ENCODE data around the gene SP4.

SP4 gene

GRCh38 chr7:21408481-21408820 is 19.4 kb upstream of the SP4 start:
- Histone ChIP-seq H3K27me3 (ENCODE audit: insufficient read depth, low read length, poor library complexity) (no peaks in the 10 kb centered on the region), H3K9ac (ENCODE audit: low read length) (no peak overlapping the region), H2BK5ac (ENCODE audit: low read length) (no peak overlapping the region), H3K4me2 (ENCODE audit: low read length) (no peak overlapping the region), H3K4ac (ENCODE audit: low read depth, low read length) (no peak overlapping the region), H3K4me3 (ENCODE audit: low read length) (no peak overlapping the region), H3K79me2 (ENCODE audit: control insufficient read depth, insufficient read depth, low read length) (no peaks in the 10 kb centered on the region), H3K36me3 (ENCODE audit: control insufficient read depth, insufficient read depth, low read length) (no peaks in the 10 kb centered on the region), H2AK5ac (ENCODE audit: low read length) (no peak overlapping the region), H3K79me1 (ENCODE audit: low read length) (no peaks in the 10 kb centered on the region), H2BK15ac (replicated peaks; ENCODE audit: low read depth) (no peak overlapping the region), H4K5ac (ENCODE audit: low read length) (no peak overlapping the region), H3K56ac (ENCODE audit: low read length) (no peak overlapping the region), H3K18ac (ENCODE audit: low read length) (no peak overlapping the region), H4K8ac (ENCODE audit: low read depth, low read length) (no peak overlapping the region), H3K23ac (ENCODE audit: low read length) (no peak overlapping the region), H3K4me1 (ENCODE audit: control insufficient read depth, low read depth, low read length) (peaks cover 2% of the 10 kb centered on the region), H2BK120ac (ENCODE audit: low read depth, low read length) (no peak overlapping the region), H3K27ac (ENCODE audit: low read depth, low read length) (no peak overlapping the region)
- DNase-seq, result no peak
- WGBS (ENCODE audit: extremely low coverage, insufficient coverage, low lambda C conversion rate), result no CpG with 5 or more reads among the region's 3 CpGs

GRCh38 chr7:21412410-21412851 is 15.5 kb upstream of the SP4 start:
- H3K36me3 ChIP-seq (ENCODE audit: control insufficient read depth, insufficient read depth, low read length), result no peaks in the 10 kb centered on the region
- no peak overlapping the region for H3K9ac ChIP-seq (ENCODE audit: low read length)
- DNase-seq, result no peak
- H2BK5ac ChIP-seq (ENCODE audit: low read length), result no peak overlapping the region
- no peak overlapping the region for H2BK15ac ChIP-seq (replicated peaks; ENCODE audit: low read depth)
- H4K8ac ChIP-seq (ENCODE audit: low read depth, low read length), result no peak overlapping the region
- H3K4me1 ChIP-seq (ENCODE audit: control insufficient read depth, low read depth, low read length), result peaks cover 2% of the 10 kb centered on the region
- H3K27ac ChIP-seq (ENCODE audit: low read depth, low read length), result no peak overlapping the region
- H3K4me2 ChIP-seq (ENCODE audit: low read length), result no peak overlapping the region
- H3K56ac ChIP-seq (ENCODE audit: low read length), result no peak overlapping the region
- H3K79me1 ChIP-seq (ENCODE audit: low read length), result no peaks in the 10 kb centered on the region
- H3K4me3 ChIP-seq (ENCODE audit: low read length), result no peak overlapping the region
- no peak overlapping the region for H2BK120ac ChIP-seq (ENCODE audit: low read depth, low read length)
- H3K23ac ChIP-seq (ENCODE audit: low read length), result no peak overlapping the region
- H3K18ac ChIP-seq (ENCODE audit: low read length), result no peak overlapping the region
- no peak overlapping the region for H3K4ac ChIP-seq (ENCODE audit: low read depth, low read length)
- H2AK5ac ChIP-seq (ENCODE audit: low read length), result no peak overlapping the region
- H3K79me2 ChIP-seq (ENCODE audit: control insufficient read depth, insufficient read depth, low read length), result no peaks in the 10 kb centered on the region
- no peak overlapping the region for H4K5ac ChIP-seq (ENCODE audit: low read length)
- no peaks in the 10 kb centered on the region for H3K27me3 ChIP-seq (ENCODE audit: insufficient read depth, low read length, poor library complexity)
- no CpG with 5 or more reads among the region's 1 CpG for WGBS (ENCODE audit: extremely low coverage, insufficient coverage, low lambda C conversion rate)

GRCh38 chr7:21412957-21413356 is 14.9 kb upstream of the SP4 start:
- H3K27me3 ChIP-seq (ENCODE audit: insufficient read depth, low read length, poor library complexity), result no peaks in the 10 kb centered on the region
- no peak overlapping the region for H3K56ac ChIP-seq (ENCODE audit: low read length)
- no peak overlapping the region for H3K23ac ChIP-seq (ENCODE audit: low read length)
- no peak overlapping the region for H4K5ac ChIP-seq (ENCODE audit: low read length)
- no peak overlapping the region for H3K4me2 ChIP-seq (ENCODE audit: low read length)
- no peak overlapping the region for H3K4me3 ChIP-seq (ENCODE audit: low read length)
- H3K4me1 ChIP-seq (ENCODE audit: control insufficient read depth, low read depth, low read length), result peaks cover 2% of the 10 kb centered on the region
- no peak for DNase-seq
- no peak overlapping the region for H3K18ac ChIP-seq (ENCODE audit: low read length)
- no CpG with 5 or more reads among the region's 2 CpGs for WGBS (ENCODE audit: extremely low coverage, insufficient coverage, low lambda C conversion rate)
- H4K8ac ChIP-seq (ENCODE audit: low read depth, low read length), result no peak overlapping the region
- no peak overlapping the region for H3K27ac ChIP-seq (ENCODE audit: low read depth, low read length)
- H2BK15ac ChIP-seq (replicated peaks; ENCODE audit: low read depth), result no peak overlapping the region
- no peak overlapping the region for H2BK120ac ChIP-seq (ENCODE audit: low read depth, low read length)
- H3K9ac ChIP-seq (ENCODE audit: low read length), result no peak overlapping the region
- no peak overlapping the region for H3K4ac ChIP-seq (ENCODE audit: low read depth, low read length)
- no peaks in the 10 kb centered on the region for H3K79me2 ChIP-seq (ENCODE audit: control insufficient read depth, insufficient read depth, low read length)
- H3K36me3 ChIP-seq (ENCODE audit: control insufficient read depth, insufficient read depth, low read length), result no peaks in the 10 kb centered on the region
- H3K79me1 ChIP-seq (ENCODE audit: low read length), result no peaks in the 10 kb centered on the region
- no peak overlapping the region for H2AK5ac ChIP-seq (ENCODE audit: low read length)
- no peak overlapping the region for H2BK5ac ChIP-seq (ENCODE audit: low read length)

GRCh38 chr7:21413502-21413901 is 14.4 kb upstream of the SP4 start:
- H3K23ac ChIP-seq (ENCODE audit: low read length), result no peak overlapping the region
- no peak overlapping the region for H2BK15ac ChIP-seq (replicated peaks; ENCODE audit: low read depth)
- no peaks in the 10 kb centered on the region for H3K79me1 ChIP-seq (ENCODE audit: low read length)
- no peak overlapping the region for H3K9ac ChIP-seq (ENCODE audit: low read length)
- no peak overlapping the region for H3K56ac ChIP-seq (ENCODE audit: low read length)
- no peak overlapping the region for H3K27ac ChIP-seq (ENCODE audit: low read depth, low read length)
- no peak for DNase-seq
- no peak overlapping the region for H4K8ac ChIP-seq (ENCODE audit: low read depth, low read length)
- H3K4me1 ChIP-seq (ENCODE audit: control insufficient read depth, low read depth, low read length), result peaks cover 2% of the 10 kb centered on the region
- H4K5ac ChIP-seq (ENCODE audit: low read length), result no peak overlapping the region
- no peak overlapping the region for H2BK5ac ChIP-seq (ENCODE audit: low read length)
- no peak overlapping the region for H3K4ac ChIP-seq (ENCODE audit: low read depth, low read length)
- H3K18ac ChIP-seq (ENCODE audit: low read length), result no peak overlapping the region
- no peaks in the 10 kb centered on the region for H3K36me3 ChIP-seq (ENCODE audit: control insufficient read depth, insufficient read depth, low read length)
- no peak overlapping the region for H3K4me3 ChIP-seq (ENCODE audit: low read length)
- H2AK5ac ChIP-seq (ENCODE audit: low read length), result no peak overlapping the region
- H3K79me2 ChIP-seq (ENCODE audit: control insufficient read depth, insufficient read depth, low read length), result no peaks in the 10 kb centered on the region
- H3K27me3 ChIP-seq (ENCODE audit: insufficient read depth, low read length, poor library complexity), result no peaks in the 10 kb centered on the region
- no peak overlapping the region for H3K4me2 ChIP-seq (ENCODE audit: low read length)
- no peak overlapping the region for H2BK120ac ChIP-seq (ENCODE audit: low read depth, low read length)

- Histone ChIP-seq H2BK5ac (ENCODE audit: low read length) (no peak overlapping the region), H4K8ac (ENCODE audit: low read depth, low read length) (no peak overlapping the region), H4K5ac (ENCODE audit: low read length) (no peak overlapping the region), H2BK120ac (ENCODE audit: low read depth, low read length) (no peak overlapping the region), H3K4me1 (ENCODE audit: control insufficient read depth, low read depth, low read length) (peaks cover 2% of the 10 kb centered on the region), H3K23ac (ENCODE audit: low read length) (no peak overlapping the region), H3K79me1 (ENCODE audit: low read length) (no peaks in the 10 kb centered on the region), H2AK5ac (ENCODE audit: low read length) (no peak overlapping the region), H3K79me2 (ENCODE audit: control insufficient read depth, insufficient read depth, low read length) (no peaks in the 10 kb centered on the region), H3K56ac (ENCODE audit: low read length) (no peak overlapping the region), H3K18ac (ENCODE audit: low read length) (no peak overlapping the region), H3K4ac (ENCODE audit: low read depth, low read length) (no peak overlapping the region), H3K36me3 (ENCODE audit: control insufficient read depth, insufficient read depth, low read length) (no peaks in the 10 kb centered on the region), H3K4me3 (ENCODE audit: low read length) (no peak overlapping the region), H3K4me2 (ENCODE audit: low read length) (no peak overlapping the region), H3K27ac (ENCODE audit: low read depth, low read length) (no peak overlapping the region), H2BK15ac (replicated peaks; ENCODE audit: low read depth) (no peak overlapping the region), H3K27me3 (ENCODE audit: insufficient read depth, low read length, poor library complexity) (no peaks in the 10 kb centered on the region), H3K9ac (ENCODE audit: low read length) (no peak overlapping the region)
- WGBS (ENCODE audit: extremely low coverage, insufficient coverage, low lambda C conversion rate), result 100% methylated on average over 1 of the region's 6 CpGs
- DNase-seq, result no peak
These were observed 13.0 kb upstream of the SP4 start for GRCh38 chr7:21414795-21415393.

- Histone ChIP-seq H2AK5ac (ENCODE audit: low read length) (no peak overlapping the region), H3K27me3 (ENCODE audit: insufficient read depth, low read length, poor library complexity) (no peaks in the 10 kb centered on the region), H3K9ac (ENCODE audit: low read length) (no peak overlapping the region), H2BK5ac (ENCODE audit: low read length) (no peak overlapping the region), H2BK120ac (ENCODE audit: low read depth, low read length) (no peak overlapping the region), H3K18ac (ENCODE audit: low read length) (no peak overlapping the region), H3K36me3 (ENCODE audit: control insufficient read depth, insufficient read depth, low read length) (no peaks in the 10 kb centered on the region), H3K4me2 (ENCODE audit: low read length) (no peak overlapping the region), H3K4me1 (ENCODE audit: control insufficient read depth, low read depth, low read length) (peaks cover 2% of the 10 kb centered on the region), H3K4me3 (ENCODE audit: low read length) (no peak overlapping the region), H4K8ac (ENCODE audit: low read depth, low read length) (no peak overlapping the region), H3K79me2 (ENCODE audit: control insufficient read depth, insufficient read depth, low read length) (no peaks in the 10 kb centered on the region), H3K27ac (ENCODE audit: low read depth, low read length) (no peak overlapping the region), H3K79me1 (ENCODE audit: low read length) (no peaks in the 10 kb centered on the region), H3K23ac (ENCODE audit: low read length) (no peak overlapping the region), H3K56ac (ENCODE audit: low read length) (no peak overlapping the region), H2BK15ac (replicated peaks; ENCODE audit: low read depth) (no peak overlapping the region), H4K5ac (ENCODE audit: low read length) (no peak overlapping the region), H3K4ac (ENCODE audit: low read depth, low read length) (no peak overlapping the region)
- WGBS (ENCODE audit: extremely low coverage, insufficient coverage, low lambda C conversion rate), result no CpG with 5 or more reads among the region's 4 CpGs
- DNase-seq, result no peak
These were observed 10.2 kb upstream of the SP4 start for GRCh38 chr7:21417647-21418046.
